Urinary bladder (tissue), 4 donors: ENCODE data around the gene RASD2. TPM values are rescaled to one million over a fixed set of nuclear protein-coding genes. Genes with fewer than 3 reads are reported as not detected.

ENCODE experiments used
- DNase-seq: peaks from one replicate; pipeline ENCODE4 v3.0.0-alpha.2; 2015; ENCODE audit errors: extremely low spot score
- H3K27ac ChIP-seq: one replicate; pipeline ENCODE4 v1.5.1; 2013; ENCODE audit warnings: low read depth, mild to moderate bottlenecking, moderate library complexity
- H3K36me3 ChIP-seq: one replicate; pipeline ENCODE4 v1.6.1; 2013; ENCODE audit warnings: mild to moderate bottlenecking, moderate library complexity; ENCODE audit not compliant: insufficient read depth
- H3K4me1 ChIP-seq: one replicate; pipeline ENCODE4 v1.6.1; 2013; ENCODE audit warnings: mild to moderate bottlenecking, moderate library complexity; ENCODE audit not compliant: insufficient read depth
- H3K4me3 ChIP-seq: one replicate; pipeline ENCODE4 v1.5.1; 2013; ENCODE audit warnings: low read depth, low read length
- WGBS: extraction: QIAGEN DNeasy Blood & Tissue Kit; methylation state at CpG from one replicate; pipeline ENCODE4 v1.1.7; 2013; 5-methylcytosine and 5-hydroxymethylcytosine counted together
- polyA plus RNA-seq: library from polyadenylated mRNA; stranded (reverse); fragments of 200-250 nt; gene quantifications from one replicate; pipeline ENCODE4 v1.2.3, GENCODE V29; 2013
- total RNA-seq: library from RNA; depleted of rRNA; stranded (reverse); fragments of >200 nt; gene quantifications from one replicate; pipeline ENCODE4 v1.2.3, GENCODE V29; 2014
- donor health status: healthy with polysubstance abuse.
- donor health status: healthy.

Gene RASD2
- total and polyA plus RNA-seq, 2 donors, result 0.42 to 7.9 TPM

GRCh38 chr22:35563211-35563610, 22.6 kb downstream of the RASD2 start:
- H3K4me3 ChIP-seq, result no peak overlapping the region
- H3K36me3 ChIP-seq, result no peaks in the 10 kb centered on the region
- no peaks in the 10 kb centered on the region for H3K4me1 ChIP-seq
- no peak for DNase-seq
- H3K27ac ChIP-seq, result no peak overlapping the region
- WGBS, result 76% methylated on average over 7 of the region's 7 CpGs

DNA sequence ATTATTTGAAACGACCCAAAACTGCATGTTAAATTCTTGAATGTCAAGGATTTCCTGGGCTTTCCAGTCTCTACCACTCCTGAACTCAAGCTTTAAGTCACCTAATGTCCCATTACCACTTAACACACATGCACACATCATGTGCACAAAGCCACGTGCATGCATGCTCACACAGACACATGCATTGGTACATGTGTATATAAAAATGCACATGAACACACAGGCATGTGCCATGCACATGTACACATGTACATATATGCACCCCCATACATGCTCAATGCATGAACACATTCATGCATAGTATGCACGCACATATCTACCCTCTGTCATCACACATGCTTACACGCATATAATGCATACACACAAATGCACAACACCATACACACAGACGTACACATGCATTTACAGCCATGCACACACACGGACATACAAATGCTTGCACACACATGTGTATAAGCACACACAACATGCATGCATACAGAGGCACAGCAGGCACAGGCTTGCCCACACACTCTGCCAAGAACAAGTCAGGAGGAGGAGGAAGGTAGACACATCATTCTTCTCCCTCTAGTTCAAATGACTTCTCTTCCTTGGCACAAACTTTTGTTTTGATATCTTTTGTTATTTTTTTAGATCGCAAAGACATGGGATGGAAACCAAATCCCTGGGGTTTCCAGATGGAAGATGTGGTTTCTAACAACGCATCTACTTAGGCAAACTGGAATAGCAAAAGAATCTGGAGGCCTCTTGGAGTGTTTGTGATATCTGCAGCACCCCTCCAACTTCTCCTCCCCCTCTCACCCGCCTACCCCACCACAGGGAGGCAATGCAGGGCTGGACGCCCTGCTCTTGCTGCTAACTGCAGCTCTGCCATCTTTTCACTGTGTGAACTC, 24.6 kb downstream of the RASD2 start:
- WGBS, result 53% methylated on average over 10 of the region's 10 CpGs
- H3K27ac ChIP-seq, result no peak overlapping the region
- H3K4me3 ChIP-seq, result no peak overlapping the region
- no peaks in the 10 kb centered on the region for H3K4me1 ChIP-seq
- H3K36me3 ChIP-seq, result no peaks in the 10 kb centered on the region
- no peak for DNase-seq

- WGBS, result 60% methylated on average over 23 of the region's 23 CpGs
- H3K4me3 ChIP-seq, result no peak overlapping the region
Observed at GRCh38 chr22:35567351-35568141, 26.9 kb downstream of the RASD2 start.

DNA sequence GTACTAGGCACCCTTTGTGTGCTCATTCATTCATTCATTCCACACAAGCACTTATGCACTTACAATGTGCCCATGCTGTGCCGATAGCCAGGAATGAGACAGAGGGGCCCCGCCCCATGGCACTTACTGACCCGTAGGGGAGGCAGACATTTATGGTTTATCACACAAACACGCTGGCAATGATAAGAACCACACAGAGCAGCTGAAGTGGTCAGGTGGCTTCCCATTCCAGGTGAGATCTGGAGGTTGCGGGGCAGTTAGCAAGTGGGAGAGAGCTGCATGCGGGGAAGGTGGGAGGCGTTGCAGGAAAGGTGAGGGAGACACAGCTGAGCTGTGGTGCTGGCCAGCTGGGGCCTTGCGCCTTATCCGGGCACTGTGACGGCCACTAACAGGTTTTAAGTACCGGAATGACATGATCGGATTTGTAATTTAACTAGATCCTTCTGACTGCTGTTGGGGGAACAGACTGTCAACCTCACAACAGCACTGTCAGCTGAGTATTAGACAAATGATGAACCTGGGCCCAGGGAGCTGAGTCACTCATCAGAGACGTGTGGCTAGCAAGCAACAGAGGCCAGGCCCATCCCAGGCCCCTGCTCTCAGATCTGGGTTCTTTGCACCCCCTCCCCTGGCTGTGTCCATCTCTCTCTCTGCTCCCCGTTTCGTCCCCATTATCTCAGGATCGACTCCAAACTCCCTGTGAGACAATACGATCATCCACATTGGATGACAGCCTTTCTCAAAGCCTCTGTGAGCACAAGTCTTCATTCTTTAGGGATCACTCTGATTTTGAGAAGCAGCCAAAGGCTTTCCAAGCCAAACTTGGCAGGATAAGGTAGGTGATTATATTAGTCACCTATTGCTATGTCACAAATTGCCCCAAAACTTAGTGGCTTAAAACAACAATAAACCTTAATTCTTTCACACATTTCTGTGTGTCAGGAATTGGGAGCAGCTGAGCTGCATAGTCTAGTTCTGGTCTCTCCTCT, 28.4 kb downstream of the RASD2 start:
- no peak for DNase-seq
- 79% methylated on average over 17 of the region's 17 CpGs for WGBS
- H3K36me3 ChIP-seq, result no peaks in the 10 kb centered on the region
- no peaks in the 10 kb centered on the region for H3K4me1 ChIP-seq
- no peak overlapping the region for H3K27ac ChIP-seq
- no peak overlapping the region for H3K4me3 ChIP-seq

More at GRCh38 chr22:35567351-35568141, 26.9 kb downstream of the RASD2 start:
- Histone ChIP-seq H3K36me3 (no peaks in the 10 kb centered on the region), H3K27ac (no peak overlapping the region), H3K4me1 (no peaks in the 10 kb centered on the region)
- DNase-seq, result no peak

DNA sequence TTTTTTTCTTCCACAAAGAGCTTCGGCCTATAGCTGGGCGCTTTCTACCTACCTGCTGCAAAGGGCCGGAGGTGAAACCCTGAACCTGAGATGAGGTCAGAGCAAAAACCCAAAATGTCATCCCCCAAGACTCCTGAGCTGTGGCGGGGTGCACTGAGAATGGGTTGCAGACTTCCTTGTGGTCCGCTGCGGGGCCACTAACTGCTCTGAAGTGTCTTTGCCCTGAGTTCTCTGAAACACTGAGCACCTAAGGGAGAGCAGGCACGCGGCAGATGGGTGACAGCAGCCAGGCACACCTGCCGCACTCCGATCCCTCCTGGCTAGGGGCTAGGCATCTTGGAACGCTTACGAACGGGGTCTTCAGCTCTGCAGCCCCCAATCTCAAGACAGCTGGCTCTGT, 29.3 kb downstream of the RASD2 start:
- DNase-seq, result no peak
- WGBS, result 91% methylated on average over 13 of the region's 13 CpGs
- Histone ChIP-seq H3K36me3 (no peaks in the 10 kb centered on the region), H3K27ac (no peak overlapping the region), H3K4me1 (no peaks in the 10 kb centered on the region), H3K4me3 (no peak overlapping the region)

DNA sequence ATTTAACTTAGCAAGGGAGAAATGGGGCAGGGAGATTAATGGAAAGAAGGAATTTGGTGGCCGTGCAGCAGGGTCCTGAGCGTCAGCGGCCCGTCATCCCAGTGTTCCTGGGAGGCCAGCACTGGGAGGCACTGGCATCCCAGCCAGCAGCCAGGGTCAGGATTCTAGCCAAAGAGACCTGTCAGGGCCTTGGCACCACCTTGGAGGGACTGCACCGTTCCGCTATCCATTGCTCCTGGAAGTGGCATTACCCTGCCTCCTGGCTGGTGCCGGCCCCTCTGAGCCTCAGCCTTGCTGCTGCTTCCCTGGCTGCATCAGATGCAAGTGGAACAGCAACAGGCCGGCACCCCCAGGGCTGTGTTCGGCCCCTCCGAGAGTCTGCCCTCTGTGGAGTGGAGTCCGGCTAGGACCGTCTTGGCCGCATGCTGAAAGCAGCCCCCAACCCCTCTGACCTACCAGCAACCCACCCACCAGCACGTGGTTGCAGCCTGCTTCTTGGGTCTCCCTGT, 30.1 kb downstream of the RASD2 start:
- WGBS, result 92% methylated on average over 14 of the region's 14 CpGs
- Histone ChIP-seq H3K27ac (no peak overlapping the region), H3K4me3 (no peak overlapping the region), H3K36me3 (no peaks in the 10 kb centered on the region), H3K4me1 (no peaks in the 10 kb centered on the region)
- no peak for DNase-seq

- no peak overlapping the region for H3K27ac ChIP-seq
- no peaks in the 10 kb centered on the region for H3K4me1 ChIP-seq
- no peaks in the 10 kb centered on the region for H3K36me3 ChIP-seq
- no peak for DNase-seq
- 83% methylated on average over 8 of the region's 8 CpGs for WGBS
- H3K4me3 ChIP-seq, result no peak overlapping the region
Observed at GRCh38 chr22:35572556-35572955, 31.9 kb downstream of the RASD2 start.

DNA sequence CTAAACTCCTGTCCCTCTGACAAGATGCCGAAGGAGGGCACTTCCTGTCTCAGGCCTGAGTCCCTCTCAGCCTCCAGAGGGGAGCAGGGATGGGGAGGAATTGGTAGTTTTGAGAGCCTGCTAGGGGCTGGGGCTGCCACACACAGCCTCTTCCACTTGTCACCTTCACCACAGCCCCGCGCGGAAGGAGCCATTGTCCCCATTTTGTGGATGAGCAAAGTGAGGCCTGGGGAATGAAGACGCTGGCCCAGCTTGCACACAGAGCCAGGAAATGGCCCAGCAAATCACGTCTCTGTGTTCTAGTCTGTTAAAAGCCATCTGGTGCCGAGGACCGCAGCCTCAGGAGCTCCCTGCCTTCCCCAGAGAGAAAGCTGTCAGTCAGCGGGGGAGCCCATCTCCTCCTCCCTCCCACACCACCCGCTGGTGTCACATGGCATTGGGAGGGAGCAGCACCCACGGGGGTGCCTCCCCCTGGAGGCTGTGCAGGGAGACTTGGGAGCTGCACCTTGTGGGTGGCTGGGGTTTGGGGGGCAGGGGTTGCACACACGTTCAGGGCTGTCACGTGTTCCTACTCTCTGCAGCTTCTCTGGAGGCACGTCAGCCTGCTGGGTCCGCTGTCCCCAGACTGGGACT, 34.6 kb downstream of the RASD2 start:
- no peaks in the 10 kb centered on the region for H3K36me3 ChIP-seq
- H3K4me3 ChIP-seq, result no peak overlapping the region
- H3K27ac ChIP-seq, result no peak overlapping the region
- DNase-seq, result no peak
- H3K4me1 ChIP-seq, result no peaks in the 10 kb centered on the region
- 66% methylated on average over 15 of the region's 15 CpGs for WGBS

- WGBS, result 90% methylated on average over 8 of the region's 8 CpGs
- Histone ChIP-seq H3K4me1 (no peaks in the 10 kb centered on the region), H3K4me3 (no peak overlapping the region), H3K36me3 (no peaks in the 10 kb centered on the region), H3K27ac (no peak overlapping the region)
- DNase-seq, result no peak
Observed at GRCh38 chr22:35576671-35577070, 36.0 kb downstream of the RASD2 start.

GRCh38 chr22:35577799-35578659, 37.4 kb downstream of the RASD2 start:
- Histone ChIP-seq H3K4me1 (no peaks in the 10 kb centered on the region), H3K36me3 (no peaks in the 10 kb centered on the region), H3K27ac (no peak overlapping the region), H3K4me3 (no peak overlapping the region)
- 94% methylated on average over 2 of the region's 2 CpGs for WGBS
- no peak for DNase-seq

GRCh38 chr22:35578836-35579575, 38.4 kb downstream of the RASD2 start:
- Histone ChIP-seq H3K4me1 (no peaks in the 10 kb centered on the region), H3K36me3 (no peaks in the 10 kb centered on the region), H3K4me3 (no peak overlapping the region), H3K27ac (no peak overlapping the region)
- WGBS, result 89% methylated on average over 19 of the region's 19 CpGs
- DNase-seq, result no peak
